ENCODE data around the gene TTC33.

TTC33 gene

GRCh38 chr5:40480392-40480791, 275.4 kb downstream of the TTC33 start:
- no peak for DNase-seq
- TF ChIP-seq CTCF (IDR thresholded peaks at IDR 0.05), result no peak
- H3K36me3 ChIP-seq, result no peaks in the 10 kb centered on the region
- peaks cover 0 to 21% (median 5%) of the 10 kb centered on the region in 4 donors for H3K4me1 ChIP-seq
- H3K9me3 ChIP-seq, result peaks cover 0 to 4% (median 0%) of the 10 kb centered on the region in 3 donors
- H3K4me3 ChIP-seq, result no peak overlapping the region
- intact Hi-C loops (cut with DNase I; ENCODE audit: low total_unique reads), result no loop called here
- no peak overlapping the region for H3K27ac ChIP-seq
- no peaks in the 10 kb centered on the region for H3K27me3 ChIP-seq

GRCh38 chr5:40479939-40480338, 275.8 kb downstream of the TTC33 start:
- TF ChIP-seq CTCF (IDR thresholded peaks at IDR 0.05), result no peak
- no peak overlapping the region for H3K27ac ChIP-seq
- peaks cover 0 to 4% (median 0%) of the 10 kb centered on the region in 3 donors for H3K9me3 ChIP-seq
- no peak for DNase-seq
- H3K27me3 ChIP-seq, result no peaks in the 10 kb centered on the region
- peaks cover 0 to 21% (median 5%) of the 10 kb centered on the region in 4 donors for H3K4me1 ChIP-seq
- no peaks in the 10 kb centered on the region for H3K36me3 ChIP-seq
- intact Hi-C loops (cut with DNase I; ENCODE audit: low total_unique reads), result no loop called here
- no peak overlapping the region for H3K4me3 ChIP-seq

- no peaks in the 10 kb centered on the region for H3K27me3 ChIP-seq
- H3K36me3 ChIP-seq, result no peaks in the 10 kb centered on the region
- intact Hi-C loops (cut with DNase I; ENCODE audit: low total_unique reads), result no loop called here
- peak overlapping the region in 1 of 2 donors; percentile 47 for H3K27ac ChIP-seq
- H3K4me3 ChIP-seq, result no peak overlapping the region
- H3K9me3 ChIP-seq, result peaks cover 0 to 4% (median 0%) of the 10 kb centered on the region in 3 donors
- DNase-seq, result no peak
- no peak for TF ChIP-seq CTCF (IDR thresholded peaks at IDR 0.05)
- H3K4me1 ChIP-seq, result peaks cover 0 to 21% (median 5%) of the 10 kb centered on the region in 4 donors
Observed at GRCh38 chr5:40478766-40479165, 277.0 kb downstream of the TTC33 start.

GRCh38 chr5:40477856-40478546, 277.8 kb downstream of the TTC33 start:
- intact Hi-C loops (cut with DNase I; ENCODE audit: low total_unique reads), result no loop called here
- no peak for DNase-seq
- TF ChIP-seq CTCF (IDR thresholded peaks at IDR 0.05), result no peak

GRCh38 chr5:40475561-40475960, 280.2 kb downstream of the TTC33 start:
- Histone ChIP-seq H3K9me3 (no peaks in the 10 kb centered on the region), H3K27ac (no peak overlapping the region), H3K4me3 (no peak overlapping the region), H3K4me1 (peaks cover 0 to 21% (median 5%) of the 10 kb centered on the region in 4 donors), H3K36me3 (no peaks in the 10 kb centered on the region), H3K27me3 (no peaks in the 10 kb centered on the region)
- TF ChIP-seq CTCF (IDR thresholded peaks at IDR 0.05), result no peak
- DNase-seq, result no peak
- intact Hi-C loops (cut with DNase I; ENCODE audit: low total_unique reads), result no loop called here

More at GRCh38 chr5:40477856-40478546, 277.8 kb downstream of the TTC33 start:
- no peaks in the 10 kb centered on the region for H3K27me3 ChIP-seq
- peaks cover 0 to 21% (median 5%) of the 10 kb centered on the region in 4 donors for H3K4me1 ChIP-seq
- H3K4me3 ChIP-seq, result no peak overlapping the region
- H3K27ac ChIP-seq, result peak overlapping the region; percentile 28 to 47
- no peaks in the 10 kb centered on the region for H3K9me3 ChIP-seq
- H3K36me3 ChIP-seq, result no peaks in the 10 kb centered on the region

Data from tibial artery (tissue), 4 donors.